LoVo (cell line): ENCODE measurements around the gene KCNMA1.

ENCODE experiments used
- DNase-seq: peaks from one replicate; pipeline ENCODE4 v3.0.0-alpha.2; 2016; ENCODE audit warnings: low spot score

KCNMA1 gene

DNA sequence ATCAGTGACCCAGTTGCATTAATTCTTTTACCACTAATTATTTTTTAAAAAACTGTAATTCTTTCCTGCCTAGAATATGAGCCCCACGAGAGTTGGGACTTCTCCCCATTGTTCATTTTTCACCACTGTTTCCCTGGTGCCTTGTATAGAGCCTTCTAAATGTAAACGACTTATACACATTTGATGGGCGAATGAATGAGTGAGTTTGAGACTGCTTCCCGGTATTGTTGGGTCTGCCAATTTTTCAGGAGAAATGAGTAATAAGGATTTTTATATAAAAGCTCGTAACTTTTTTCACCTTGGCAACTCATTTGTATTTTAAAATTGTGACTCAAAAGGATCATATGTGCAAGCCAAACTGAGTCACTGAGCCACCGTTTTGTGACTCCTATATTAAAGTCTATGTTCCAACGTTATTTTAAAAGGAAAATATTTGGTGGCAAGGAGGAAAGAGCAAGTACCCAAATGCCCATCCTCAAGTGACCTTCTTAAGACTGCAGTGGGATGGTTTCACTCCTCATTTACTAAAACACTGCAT is 621.3 kb downstream of the KCNMA1 start:
- DNase-seq = no peak

DNA sequence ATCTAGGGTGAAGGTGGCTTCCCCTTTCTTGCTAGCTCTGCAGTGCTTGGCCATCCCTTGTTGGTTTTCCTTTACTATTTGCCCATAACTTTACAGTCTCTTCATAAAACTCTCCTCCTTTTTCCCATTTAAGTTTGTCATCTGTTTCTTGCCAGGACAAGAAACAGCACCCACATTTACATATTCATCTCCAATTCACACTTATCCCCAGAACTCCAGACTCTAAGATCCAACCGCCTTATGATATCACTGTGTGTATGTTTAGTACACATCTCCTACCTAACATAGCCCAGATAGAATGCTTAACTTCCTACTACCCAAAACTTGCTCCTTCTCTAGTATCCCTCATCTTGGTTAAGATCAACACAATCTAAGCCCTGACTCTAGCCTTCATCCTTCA is 622.2 kb downstream of the KCNMA1 start:
- no peak for DNase-seq

DNA sequence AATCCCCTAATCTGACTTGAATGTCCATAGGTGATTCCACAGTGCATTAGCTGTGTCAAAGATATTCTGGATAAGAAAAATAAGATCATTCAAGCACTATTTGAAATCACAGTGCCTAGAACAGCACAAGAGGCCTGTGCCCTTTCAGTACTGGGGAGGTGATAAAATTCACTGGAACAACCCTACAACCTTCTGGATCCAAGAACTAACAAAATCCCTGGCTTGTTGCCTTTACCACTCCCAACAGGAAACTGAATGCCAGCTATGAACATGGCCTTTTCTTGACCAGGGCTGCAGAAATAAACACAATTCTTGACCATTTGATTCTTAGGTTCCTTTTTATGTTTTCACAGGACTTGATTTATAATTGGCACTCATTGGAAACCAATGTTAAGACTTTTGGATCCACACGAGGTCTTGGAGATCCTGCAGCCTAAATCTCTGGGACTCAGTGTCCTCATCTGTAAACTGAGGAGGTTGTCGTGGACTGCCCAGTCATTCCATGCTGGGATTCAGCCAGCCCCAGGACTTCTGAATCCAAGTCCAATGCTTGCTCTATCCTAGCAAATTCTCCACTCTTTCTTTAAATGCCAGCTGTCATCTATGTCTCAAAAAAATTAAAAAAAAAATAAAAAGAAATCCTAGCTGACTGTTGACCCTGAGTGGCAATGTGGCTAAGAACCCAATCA is 624.7 kb downstream of the KCNMA1 start:
- DNase-seq = no peak

DNA sequence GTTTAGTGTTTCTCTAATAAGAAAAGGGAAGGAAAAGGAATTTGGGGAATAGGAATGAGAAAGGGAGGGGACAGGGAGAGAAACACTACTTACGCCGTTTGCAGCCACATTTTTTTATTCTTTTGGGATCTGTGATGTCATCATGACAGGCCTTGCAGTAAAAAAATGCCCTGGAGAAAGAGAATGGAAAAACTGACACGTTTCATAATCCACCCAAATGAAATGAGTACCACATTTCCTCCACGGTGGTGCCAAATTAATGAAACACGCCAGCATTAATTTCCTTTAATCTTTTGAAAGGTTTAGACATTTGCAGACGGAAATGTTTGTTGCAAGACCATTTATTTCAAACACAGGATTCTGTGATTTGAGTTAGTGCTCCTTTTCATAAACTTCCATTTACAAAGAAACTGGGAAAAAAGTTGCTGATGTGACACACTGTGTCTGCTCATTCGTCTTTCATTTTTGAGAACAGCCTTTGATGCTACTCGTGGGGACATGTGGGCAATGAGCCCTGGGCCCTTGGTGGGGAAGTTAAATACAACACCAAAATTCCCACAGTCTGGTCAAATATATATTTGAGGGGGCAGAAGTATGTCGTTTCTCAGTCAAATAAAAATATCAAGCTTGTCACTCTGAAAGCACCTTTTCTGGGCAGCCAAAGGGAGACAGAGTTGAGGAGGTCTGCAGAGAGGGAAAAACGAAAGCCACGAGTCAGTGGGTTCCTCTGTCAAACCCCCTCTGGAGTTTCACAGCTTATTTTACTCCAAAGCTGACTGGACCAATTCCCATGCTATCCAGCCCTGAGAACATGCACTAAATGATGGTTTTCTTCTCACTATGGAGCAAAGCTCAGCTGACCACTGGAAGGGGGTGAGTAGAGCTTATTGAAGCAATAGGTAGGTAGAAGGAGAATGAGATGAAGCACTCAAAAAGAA is 625.5 kb downstream of the KCNMA1 start:
- DNase-seq = no peak

DNA sequence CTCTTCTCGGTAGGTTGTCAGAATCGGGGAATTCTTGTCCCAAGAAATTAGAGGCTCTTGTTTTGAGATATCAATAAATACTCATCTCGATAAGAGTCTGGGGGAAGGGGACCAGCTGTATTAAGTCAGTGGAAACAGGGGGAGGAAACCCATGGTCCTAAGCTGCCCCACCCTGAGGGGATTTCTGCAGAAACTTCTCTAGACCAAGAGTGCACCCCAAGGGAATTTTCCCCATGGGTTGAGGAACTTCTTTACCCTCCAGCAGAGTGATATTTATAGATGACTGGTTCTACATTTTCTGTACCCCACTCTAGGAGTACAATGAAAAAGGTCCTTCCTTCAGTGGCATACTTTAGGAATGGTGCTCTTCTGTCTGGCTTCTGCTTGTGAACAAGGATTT is 627.2 kb downstream of the KCNMA1 start:
- no peak for DNase-seq

DNA sequence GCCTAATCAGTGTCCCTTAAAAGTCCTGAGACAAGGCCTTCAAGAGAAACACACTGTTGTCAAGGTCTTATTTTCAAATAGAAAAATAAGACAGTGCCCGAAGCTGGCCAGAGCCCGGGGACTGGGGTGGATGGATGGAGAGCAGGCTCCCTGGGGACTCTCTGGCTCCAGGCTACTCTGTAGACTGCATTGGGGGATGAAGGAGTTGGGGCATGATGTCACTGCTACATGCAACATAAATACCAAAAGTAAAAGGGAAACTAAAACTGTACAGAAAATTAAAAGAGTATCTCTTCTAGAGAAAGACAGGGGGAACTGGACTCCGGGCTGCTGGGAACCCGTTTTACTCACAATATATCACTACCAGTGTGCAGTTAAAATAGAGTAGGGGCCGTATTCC is 629.8 kb downstream of the KCNMA1 start:
- no peak for DNase-seq

DNA sequence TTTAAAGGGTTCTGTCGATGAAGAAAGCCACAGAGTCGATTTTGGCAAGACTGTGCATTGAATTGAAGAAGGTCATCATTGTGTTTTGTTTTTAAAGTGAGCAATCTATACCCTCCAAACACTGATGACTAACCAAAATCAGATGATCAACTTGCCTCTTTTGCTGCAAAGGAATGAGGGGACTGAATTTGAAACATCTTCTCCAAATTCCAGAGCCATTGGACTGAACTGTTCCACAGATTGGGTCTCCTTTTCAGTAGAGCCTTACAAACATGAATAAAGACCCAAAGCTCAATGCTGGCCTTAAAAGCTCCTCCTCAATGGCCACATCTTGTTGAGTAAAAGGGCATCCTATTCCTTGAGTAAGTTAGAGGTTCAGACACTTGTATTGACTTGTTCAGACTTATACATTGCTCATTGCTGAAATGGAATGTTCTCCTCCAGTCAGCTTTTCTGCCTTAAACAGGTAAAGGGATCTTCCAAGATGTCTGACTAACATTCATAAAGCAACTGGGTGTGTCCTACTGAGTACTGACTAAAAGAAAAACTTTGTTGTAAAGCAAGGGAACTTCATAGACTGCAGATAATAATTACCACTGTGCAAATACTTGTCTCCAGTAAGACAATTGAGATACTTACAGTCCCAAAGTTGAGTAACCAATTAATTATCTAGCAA is 630.6 kb downstream of the KCNMA1 start:
- DNase-seq = no peak

DNA sequence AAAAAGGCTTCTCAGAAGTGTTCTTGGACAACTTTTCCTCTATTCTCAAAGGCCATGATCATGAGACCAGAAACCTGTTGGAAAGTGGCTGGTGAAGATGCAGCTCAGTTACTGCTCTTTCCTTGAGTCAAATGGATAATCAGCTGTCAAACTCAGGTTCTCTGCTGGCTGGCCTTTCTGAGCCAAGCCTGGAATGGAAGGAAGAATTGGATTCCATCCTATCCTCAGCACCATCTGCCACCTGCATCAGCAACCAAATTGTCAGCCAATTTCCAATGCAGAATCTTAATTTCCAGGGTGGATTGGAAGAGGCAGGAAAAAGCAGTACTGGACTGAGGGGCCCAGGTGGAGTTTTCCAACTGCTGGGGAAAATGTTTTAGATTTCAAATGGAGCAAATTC is 631.7 kb downstream of the KCNMA1 start:
- DNase-seq = no peak

DNA sequence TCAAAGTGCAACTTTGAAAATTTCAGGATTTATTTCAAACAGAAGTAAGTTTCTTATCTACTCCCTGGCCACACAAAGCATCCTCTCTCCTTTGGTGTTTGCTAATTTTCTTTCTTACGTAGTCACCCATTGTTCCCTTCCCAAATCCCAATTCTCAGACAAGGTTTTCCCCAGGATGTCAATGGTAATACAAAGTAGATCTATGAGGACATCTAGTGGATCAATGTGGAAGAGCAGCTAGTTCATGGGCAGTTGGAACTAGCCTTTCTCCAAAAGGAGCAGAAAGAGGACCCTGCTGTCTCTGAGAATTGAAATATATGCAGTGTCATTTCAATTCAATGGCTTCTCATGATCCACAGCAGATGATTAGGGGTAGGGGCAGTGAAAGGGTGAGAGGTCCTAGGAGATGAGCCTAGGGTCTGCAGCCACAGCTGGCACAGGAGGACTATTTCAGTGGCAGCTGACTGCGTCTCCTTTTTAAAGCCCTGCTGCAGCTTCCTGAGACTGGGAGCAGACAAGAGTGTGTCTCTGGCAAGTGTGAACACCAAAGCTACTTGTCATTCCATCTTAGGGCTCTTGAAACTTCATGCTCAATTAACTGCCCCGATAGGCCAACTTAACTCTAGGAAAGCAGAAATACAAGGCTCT is 632.6 kb downstream of the KCNMA1 start:
- peak; percentile 52 for DNase-seq

DNA sequence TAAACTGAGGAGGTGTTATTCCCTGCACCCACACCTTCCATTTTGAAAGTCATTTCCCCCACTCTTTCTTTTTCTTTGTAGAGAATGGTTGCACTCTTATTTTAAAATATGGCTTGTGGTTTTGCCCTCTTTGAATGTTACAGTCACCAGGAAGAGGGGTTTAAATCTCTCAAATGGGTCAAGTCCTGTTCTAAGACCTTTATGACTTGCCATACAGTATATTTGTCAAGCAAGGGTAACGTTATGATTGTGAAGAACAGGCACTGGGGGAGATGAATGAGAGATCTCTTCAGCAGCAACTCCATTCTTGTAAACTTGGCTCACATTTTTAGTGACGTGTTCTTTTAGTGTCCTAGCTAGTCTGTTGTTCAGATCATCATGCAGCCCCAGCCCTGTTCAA is 634.7 kb downstream of the KCNMA1 start:
- DNase-seq = no peak

DNA sequence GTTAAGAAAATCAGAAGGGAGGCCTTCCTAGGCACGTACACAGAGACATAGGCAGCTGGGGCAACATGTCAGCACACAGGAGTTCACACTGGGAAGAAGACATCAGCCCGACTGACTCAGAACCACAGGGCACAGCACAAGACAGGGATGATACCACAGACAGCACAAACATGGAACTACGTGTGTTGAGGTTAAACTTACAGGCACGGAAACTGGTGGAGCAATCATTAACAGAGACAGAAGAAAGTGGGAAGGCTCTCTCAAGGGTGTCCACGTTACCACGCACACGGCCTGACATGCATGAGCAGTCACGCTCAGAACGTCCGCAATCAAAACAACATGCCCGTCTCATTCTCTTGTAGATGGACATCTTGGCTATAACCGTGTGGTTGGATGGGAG is 636.4 kb downstream of the KCNMA1 start:
- DNase-seq = no peak

DNA sequence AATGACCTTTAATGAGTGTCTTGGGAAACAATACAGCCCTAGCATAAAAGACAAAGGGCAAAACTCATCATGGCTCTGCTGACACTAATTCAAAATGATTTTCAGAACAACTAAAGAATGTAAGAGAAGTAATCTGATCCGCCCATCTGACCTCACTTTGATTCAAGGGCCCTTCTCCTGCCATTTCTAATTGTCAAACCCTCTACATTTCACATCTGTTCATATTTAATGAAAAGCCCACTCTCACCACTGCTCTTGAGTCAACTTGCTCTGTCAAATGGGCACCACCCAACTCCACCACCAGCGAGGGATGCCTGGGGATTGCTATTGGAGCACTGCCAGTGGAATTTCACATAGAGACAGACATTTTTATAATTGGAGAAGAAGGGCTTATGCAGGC is 639.2 kb downstream of the KCNMA1 start:
- no peak for DNase-seq

DNA sequence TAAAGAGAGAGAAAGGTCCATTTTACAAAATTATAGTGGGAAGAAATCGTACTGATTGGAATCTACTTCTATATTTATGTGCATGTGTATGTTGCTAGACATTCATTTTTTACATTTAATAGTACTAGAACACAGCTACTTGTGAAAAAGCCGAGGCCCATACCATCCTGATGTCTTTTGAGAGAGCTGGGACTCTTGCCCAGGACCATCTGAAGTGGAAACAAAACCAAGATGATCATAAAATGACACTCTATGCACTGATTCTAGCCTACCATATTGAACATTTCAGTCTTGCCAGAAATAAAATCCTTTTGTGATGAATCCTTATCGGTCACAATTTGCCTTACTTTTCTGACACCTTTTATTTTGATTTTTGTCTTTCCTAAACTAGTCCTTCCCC is 640.0 kb downstream of the KCNMA1 start:
- no peak for DNase-seq

DNA sequence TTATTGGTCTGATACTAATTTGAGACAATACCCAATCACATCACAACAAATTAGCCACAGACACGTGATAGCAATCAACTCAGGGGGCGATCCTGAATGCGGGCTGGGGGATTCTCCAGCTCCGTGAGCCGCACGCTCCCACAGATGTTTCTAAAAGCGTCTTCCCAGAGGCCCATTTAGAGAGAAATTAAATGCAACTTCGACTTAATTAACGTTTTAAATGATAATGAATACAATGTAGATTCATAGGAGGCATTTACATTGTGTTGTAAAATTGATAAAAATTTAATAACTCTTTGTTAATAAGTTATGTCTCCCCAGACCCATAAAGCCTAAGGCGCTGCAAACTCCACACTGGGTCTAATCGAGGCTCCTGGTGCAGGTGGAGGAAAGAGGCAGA is 642.6 kb downstream of the KCNMA1 start:
- no peak for DNase-seq

DNA sequence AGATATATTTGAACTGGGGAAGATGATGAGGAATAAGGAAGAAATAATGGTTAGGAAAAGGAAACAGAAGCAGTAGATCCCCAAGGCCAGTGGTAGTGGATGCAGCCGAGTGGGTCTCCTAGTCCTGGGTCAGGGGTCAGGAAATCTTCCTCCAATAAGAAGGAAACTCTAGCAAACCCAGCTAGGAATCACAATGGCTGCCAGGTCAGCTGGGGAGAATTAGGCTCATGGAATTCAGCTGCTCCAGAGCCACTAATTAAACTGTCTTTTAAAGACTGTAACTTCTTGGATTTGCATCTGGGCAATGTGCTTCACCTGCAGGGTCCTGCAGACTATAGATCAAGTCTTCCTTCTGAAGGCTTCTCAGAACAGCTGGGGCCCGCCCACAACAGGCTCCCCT is 644.4 kb downstream of the KCNMA1 start:
- DNase-seq = no peak

DNA sequence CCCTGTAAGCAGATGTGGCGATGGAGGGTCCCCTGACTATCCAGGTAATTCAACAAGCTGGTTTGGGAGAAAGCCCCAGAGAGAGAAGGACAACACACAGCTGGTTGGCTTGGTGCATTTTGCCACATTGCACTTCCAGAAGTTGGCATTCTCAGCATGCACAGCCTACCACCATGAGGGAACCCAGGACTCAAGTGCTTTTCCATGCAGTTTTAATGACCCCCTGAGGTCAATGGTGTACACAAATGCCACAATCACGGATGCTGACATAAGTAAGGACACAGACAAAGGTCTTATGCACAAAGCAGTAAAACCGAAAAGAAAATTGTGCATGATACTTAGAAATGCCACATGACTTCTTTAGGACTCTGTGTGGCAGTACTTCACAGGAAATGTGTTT is 645.1 kb downstream of the KCNMA1 start:
- no peak for DNase-seq

DNA sequence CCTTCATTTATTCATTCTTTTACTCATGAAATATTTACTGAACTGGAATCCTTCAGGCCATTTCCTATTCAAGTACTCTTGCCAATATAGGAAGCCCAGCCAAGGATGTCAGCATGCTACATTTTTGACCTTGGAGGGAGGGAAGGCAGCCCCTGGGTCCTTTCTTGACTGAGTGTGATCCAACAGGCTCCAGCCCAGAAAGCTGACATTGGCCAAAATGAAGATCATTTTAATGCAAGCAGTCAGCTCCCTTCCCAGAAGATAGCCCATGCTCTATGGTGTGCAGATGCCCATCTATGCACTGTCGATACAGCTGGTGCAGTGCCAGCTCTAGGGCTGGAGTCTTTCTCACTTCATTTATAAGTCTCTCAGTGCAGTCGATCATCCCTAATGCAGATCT is 646.0 kb downstream of the KCNMA1 start:
- DNase-seq = no peak

DNA sequence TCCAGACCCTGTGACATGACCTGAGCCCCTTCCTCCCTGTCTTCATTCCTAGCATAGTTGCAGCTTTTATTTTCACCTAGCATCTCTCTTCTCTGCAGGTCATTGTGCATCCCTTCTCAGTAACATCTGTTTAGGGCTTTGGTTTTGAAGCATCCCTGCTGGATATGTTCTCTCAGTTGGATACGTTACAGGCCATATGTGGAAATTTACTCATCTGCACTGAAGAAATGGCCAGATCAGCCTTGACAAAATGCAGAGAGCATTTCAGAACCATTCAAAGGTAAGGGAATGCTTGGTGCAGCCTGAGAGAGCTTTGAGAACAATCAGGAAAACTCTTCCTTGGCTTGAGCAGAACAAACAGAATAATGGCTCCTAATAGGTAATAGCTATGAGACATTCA is 647.0 kb downstream of the KCNMA1 start:
- DNase-seq = no peak

DNA sequence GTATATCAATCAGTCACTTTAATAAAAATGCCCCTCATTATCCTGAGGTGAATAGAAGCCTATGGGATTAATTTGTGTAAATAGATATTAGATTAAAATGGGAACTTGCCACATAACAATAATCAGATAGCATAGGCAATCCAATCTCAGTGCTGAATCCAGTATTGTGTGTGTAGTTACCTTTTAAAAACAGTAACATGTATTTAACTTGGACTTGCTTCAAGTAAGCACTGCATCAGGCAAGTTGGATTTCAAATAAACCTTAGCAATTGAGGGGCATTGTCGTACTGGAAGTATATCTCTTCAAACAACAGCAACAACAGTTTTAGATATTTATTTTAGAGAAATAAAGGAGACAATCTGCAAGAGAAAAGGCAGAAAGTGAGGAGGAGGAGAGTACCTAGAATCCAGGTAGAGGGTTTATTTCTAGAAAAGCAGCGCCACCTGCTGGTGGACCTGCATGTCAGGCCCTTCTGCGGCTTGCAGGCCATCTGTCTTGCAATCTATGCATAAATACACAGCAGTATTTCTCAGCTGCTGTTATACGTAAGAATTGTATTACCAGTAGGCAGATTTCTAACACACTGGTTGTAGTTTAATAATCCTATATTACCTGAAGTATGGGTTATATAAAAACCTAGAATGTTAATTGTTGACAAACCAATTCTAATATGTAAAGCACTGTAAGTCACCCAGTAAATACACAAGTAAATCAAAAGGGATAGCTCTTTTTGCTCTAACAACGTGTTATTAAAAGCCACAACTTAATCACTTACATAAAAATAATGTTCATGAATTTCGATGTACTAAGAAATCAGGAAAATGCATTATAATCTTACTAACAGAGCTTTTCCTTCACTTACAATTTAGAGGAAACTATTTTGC is 652.8 kb downstream of the KCNMA1 start:
- DNase-seq = peak; percentile 73

DNA sequence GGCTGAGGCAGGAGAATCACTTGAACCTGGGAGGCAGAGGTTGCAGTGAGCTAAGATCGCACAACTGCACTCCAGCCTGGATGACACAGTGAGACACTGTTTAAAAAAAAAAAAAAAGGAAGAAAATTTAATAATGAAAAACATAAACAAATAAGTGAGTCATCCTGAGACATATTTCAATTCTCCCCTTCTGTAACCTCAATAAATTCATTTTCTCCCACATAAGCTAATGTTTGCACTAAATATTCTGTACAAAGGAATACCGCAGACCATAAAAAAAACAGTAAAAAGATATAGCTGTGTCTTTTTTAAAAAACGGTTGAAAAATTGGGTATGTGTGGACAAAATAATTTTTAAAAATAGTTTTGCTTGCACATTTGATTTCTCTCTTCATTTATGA is 654.0 kb downstream of the KCNMA1 start:
- no peak for DNase-seq

DNA sequence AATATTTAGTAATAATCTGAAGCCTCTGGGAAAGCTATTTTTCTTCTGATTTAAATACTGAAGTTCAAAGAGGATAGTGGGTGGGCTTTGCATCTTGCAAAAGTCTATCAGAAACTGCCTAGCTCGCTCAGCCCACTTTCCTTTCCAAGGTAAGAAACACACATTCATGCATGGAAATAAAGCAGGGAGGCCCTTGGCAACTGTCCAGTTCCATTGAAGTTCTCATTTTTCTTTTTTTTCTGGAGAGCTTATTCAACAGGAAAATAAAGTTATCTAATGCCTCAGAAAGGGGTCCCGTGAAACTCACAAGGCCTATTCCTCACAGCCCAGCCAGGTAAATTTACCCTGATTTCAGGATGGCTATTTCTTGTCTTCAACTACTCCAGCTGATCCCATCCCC is 654.9 kb downstream of the KCNMA1 start:
- DNase-seq = no peak
